ENCODE data around the gene ATP8A2. TPM values are rescaled to one million over a fixed set of nuclear protein-coding genes. Genes with fewer than 3 reads are reported as not detected.

ATP8A2 gene
- total RNA-seq, 2 experiments from 2014 or later = 0.92 to 0.94 TPM

GRCh38 chr13:25881971-25882451 lies 510.2 kb downstream of the ATP8A2 start:
- H3K4me1 Mint-ChIP-seq (ENCODE audit: low read depth) = peaks cover 42% of the 10 kb centered on the region
- TF ChIP-seq CTCF (IDR thresholded peaks at IDR 0.05) = no peak
- ATAC-seq (no peak), DNase-seq (no peak)
- H3K27me3 Mint-ChIP-seq = no peaks in the 10 kb centered on the region
- H3K4me3 Mint-ChIP-seq = no peak overlapping the region
- no peak overlapping the region for H3K27ac Mint-ChIP-seq
- no peaks in the 10 kb centered on the region for H3K36me3 Mint-ChIP-seq (ENCODE audit: low read depth)
- H3K9me3 Mint-ChIP-seq = no peaks in the 10 kb centered on the region
- ChIA-PET CTCF (no interaction called here), POLR2A (interaction anchor here (1.2 to 2.3 kb wide), 2 partner anchors 19 to 20 kb away, joined by 3 to 5 read pairs; no protein-coding TSS in a partner anchor)
- intact Hi-C loops (cut with micrococcal nuclease) = no loop called here

DNA sequence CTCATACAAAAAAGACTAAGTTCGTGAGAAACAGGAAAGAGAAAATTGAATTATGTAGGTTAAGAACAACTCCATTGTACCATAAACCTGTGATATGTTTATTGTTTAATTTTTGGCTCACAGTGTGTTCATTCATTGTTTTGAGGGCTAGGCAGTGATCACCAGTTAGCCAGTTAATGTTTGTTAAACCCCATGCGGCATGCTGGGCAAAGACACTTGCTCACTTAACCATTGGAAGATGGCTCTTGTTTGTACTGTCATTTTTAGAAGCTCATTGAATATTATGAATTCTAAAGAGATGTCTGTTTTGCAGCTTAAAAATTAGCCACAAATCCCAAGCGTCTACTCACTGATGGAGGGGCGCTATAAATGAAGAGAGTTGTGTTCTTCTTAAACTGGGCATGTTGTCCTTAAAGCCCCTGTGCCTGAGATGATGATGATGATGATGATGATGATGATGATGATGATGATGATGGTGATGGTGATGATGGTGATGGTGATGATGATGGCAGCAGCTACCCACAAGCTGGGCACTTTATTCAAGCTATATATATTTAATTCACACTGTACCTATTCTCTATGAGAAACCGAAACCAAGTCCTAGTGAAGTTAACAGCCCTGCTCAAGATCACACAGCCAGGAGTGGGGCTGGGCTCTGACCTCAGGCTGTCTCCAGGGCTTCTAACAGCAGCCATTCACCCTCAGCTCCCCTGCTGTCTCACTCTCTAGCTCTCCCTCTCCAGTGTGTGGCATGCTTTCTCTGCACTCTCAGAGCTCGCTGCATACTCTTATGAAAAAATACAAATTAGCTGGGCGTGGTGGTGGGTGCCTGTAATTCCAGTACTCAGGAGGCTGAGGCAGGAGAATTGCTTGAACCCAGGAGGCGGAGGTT lies 510.9 kb downstream of the ATP8A2 start:
- ChIA-PET POLR2A (interaction anchor here (0.7 to 2.3 kb wide), 2 partner anchors 20 to 22 kb away, joined by 3 to 5 read pairs; no protein-coding TSS in a partner anchor), CTCF (no interaction called here)
- DNase-seq = peak; percentile 15
- H3K9me3 Mint-ChIP-seq = no peaks in the 10 kb centered on the region
- ATAC-seq = peak; percentile 69
- no peaks in the 10 kb centered on the region for H3K36me3 Mint-ChIP-seq (ENCODE audit: low read depth)
- no peak for TF ChIP-seq CTCF (IDR thresholded peaks at IDR 0.05)
- H3K4me1 Mint-ChIP-seq (ENCODE audit: low read depth) = peaks cover 39% of the 10 kb centered on the region
- no peak overlapping the region for H3K4me3 Mint-ChIP-seq
- intact Hi-C loops (cut with micrococcal nuclease) = no loop called here
- H3K27ac Mint-ChIP-seq = no peak overlapping the region
- H3K27me3 Mint-ChIP-seq = no peaks in the 10 kb centered on the region

DNA sequence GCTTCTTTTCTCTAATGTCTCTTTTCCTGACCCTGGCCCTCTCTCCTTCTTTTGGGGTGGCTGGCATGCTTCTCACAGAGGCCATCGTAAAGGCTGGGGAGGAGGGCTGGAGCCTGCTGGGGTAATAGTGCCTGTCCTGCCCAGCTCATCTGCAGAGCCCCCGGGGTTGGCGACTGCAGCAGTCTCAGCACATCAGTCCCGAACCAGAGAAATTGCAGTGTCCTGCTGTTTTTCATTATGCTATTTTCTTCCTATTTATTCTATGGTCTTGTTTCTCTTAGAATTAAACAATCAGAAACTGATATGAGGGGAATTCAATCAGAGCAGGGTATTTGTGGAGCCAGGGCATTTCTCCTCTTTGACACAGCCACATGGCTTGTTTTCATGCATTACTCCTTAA lies 513.6 kb downstream of the ATP8A2 start:
- DNase-seq = no peak
- Mint-ChIP-seq H3K4me1 (ENCODE audit: low read depth) (peaks cover 44% of the 10 kb centered on the region), H3K27me3 (no peaks in the 10 kb centered on the region), H3K27ac (no peak overlapping the region), H3K9me3 (no peaks in the 10 kb centered on the region), H3K4me3 (no peak overlapping the region), H3K36me3 (ENCODE audit: low read depth) (no peaks in the 10 kb centered on the region)
- no peak for TF ChIP-seq CTCF (IDR thresholded peaks at IDR 0.05)
- intact Hi-C loops (cut with micrococcal nuclease) = no loop called here
- ChIA-PET POLR2A (interaction anchor here (1.7 kb wide), 1 partner anchor 13 kb away, joined by 4 read pairs; no protein-coding TSS in a partner anchor), CTCF (no interaction called here)
- no peak for ATAC-seq

GRCh38 chr13:25886438-25887214 lies 514.9 kb downstream of the ATP8A2 start:
- CTCF ChIA-PET = no interaction called here
- H3K4me1 Mint-ChIP-seq (ENCODE audit: low read depth) = peaks cover 42% of the 10 kb centered on the region

More at GRCh38 chr13:25886438-25887214, 514.9 kb downstream of the ATP8A2 start:
- POLR2A ChIA-PET = interaction anchor here (1.1 to 1.7 kb wide), 2 partner anchors 9 to 15 kb away, joined by 3 to 4 read pairs; no protein-coding TSS in a partner anchor
- Mint-ChIP-seq H3K27me3 (no peaks in the 10 kb centered on the region), H3K4me3 (no peak overlapping the region), H3K36me3 (ENCODE audit: low read depth) (no peaks in the 10 kb centered on the region), H3K9me3 (no peaks in the 10 kb centered on the region), H3K27ac (no peak overlapping the region)
- TF ChIP-seq CTCF (IDR thresholded peaks at IDR 0.05) = no peak
- ATAC-seq (peak; percentile 40), DNase-seq (peak; percentile 21)
- intact Hi-C loops (cut with micrococcal nuclease) = no loop called here
